Measurements from ENCODE around the gene PTPRC.

Gene PTPRC

GRCh38 chr1:198772626-198773025 lies 133.8 kb downstream of the PTPRC start:
- no peak for DNase-seq

GRCh38 chr1:198773030-198773429 lies 134.2 kb downstream of the PTPRC start:
- no peak for DNase-seq

- no peak for DNase-seq
Measured at GRCh38 chr1:198773523-198773922, 134.7 kb downstream of the PTPRC start.

GRCh38 chr1:198774421-198774820 lies 135.6 kb downstream of the PTPRC start:
- no peak for DNase-seq

- DNase-seq: no peak
Measured at GRCh38 chr1:198775606-198776005, 136.8 kb downstream of the PTPRC start.

GRCh38 chr1:198776602-198777029 lies 137.8 kb downstream of the PTPRC start:
- no peak for DNase-seq

GRCh38 chr1:198778049-198778448 lies 139.2 kb downstream of the PTPRC start:
- no peak for DNase-seq

- DNase-seq: no peak
Measured at GRCh38 chr1:198780376-198780775, 141.5 kb downstream of the PTPRC start.

- peak; percentile 9 for DNase-seq
Measured at GRCh38 chr1:198788561-198789064, 149.8 kb downstream of the PTPRC start.

- DNase-seq: no peak
Measured at GRCh38 chr1:198793714-198794113, 154.9 kb downstream of the PTPRC start.

- no peak for DNase-seq
Measured at GRCh38 chr1:198794498-198794897, 155.7 kb downstream of the PTPRC start.

GRCh38 chr1:198797656-198798055 lies 158.8 kb downstream of the PTPRC start:
- no peak for DNase-seq

- DNase-seq: no peak
Measured at GRCh38 chr1:198798923-198799386, 160.1 kb downstream of the PTPRC start.

- DNase-seq: no peak
Measured at GRCh38 chr1:198805498-198806151, 166.8 kb downstream of the PTPRC start.

GRCh38 chr1:198806861-198807260 lies 168.0 kb downstream of the PTPRC start:
- no peak for DNase-seq

All from stimulated activated CD4-positive, alpha-beta T cell treated with anti-CD3 and anti-CD28 coated beads, Interleukin-15, amount 100 ng/mL, for 24 hours (primary cell).